Esophagus squamous epithelium (tissue), 5 donors: Measurements from ENCODE around the gene UPP2. TPM values are rescaled to one million over a fixed set of nuclear protein-coding genes. Genes with fewer than 3 reads are reported as not detected.

Experiments
- DNase-seq: peaks from one replicate; lab custom pipeline; 2025; lab: John Stamatoyannopoulos, UW
- H3K27ac ChIP-seq, 4 donors: fragments of 200-600 bp; sonication (generic); one replicate each; pipeline ENCODE4 v1.5.1; 2016 to 2019; ENCODE audit warnings: mild to moderate bottlenecking in 1 of 4
- H3K27me3 ChIP-seq, 4 donors: fragments of 200-600 bp; sonication (generic); 1 replicate in 3 of 4; 2 replicates in 1 of 4; pipeline versions ENCODE4 v1.5.1 to v1.6.0; 2017 to 2021; ENCODE audit warnings: antibody characterized with exemption in 1 of 4
- H3K36me3 ChIP-seq, 3 donors: fragments of 200-600 bp; sonication (generic); one replicate each; pipeline ENCODE4 v1.5.1; 2016 to 2019
- H3K4me1 ChIP-seq, 3 donors: fragments of 200-600 bp; sonication (generic); one replicate each; pipeline ENCODE4 v1.5.1; 2017 to 2019
- H3K4me3 ChIP-seq, 4 donors: fragments of 200-600 bp; sonication (generic); 1 replicate in 3 of 4; 2 replicates in 1 of 4; pipeline ENCODE4 v1.5.1; 2016 to 2019; ENCODE audit warnings: mild to moderate bottlenecking in 2 of 4, moderate library complexity in 1 of 4
- H3K9me3 ChIP-seq, 3 donors: fragments of 200-600 bp; sonication (generic); one replicate each; pipeline ENCODE4 v1.5.1; 2016 to 2019
- POLR2A ChIP-seq, 4 donors: fragments of 450-650 bp; IDR thresholded peaks; one replicate each; pipeline ENCODE4 v1.6.1; 2017; ENCODE audit warnings: antibody characterized with exemption in 4 of 4, mild to moderate bottlenecking in 4 of 4, moderate library complexity in 3 of 4
- WGBS, 2 donors: methylation state at CpG; one replicate each; pipeline ENCODE4 v1.1.5; 2018; 5-methylcytosine and 5-hydroxymethylcytosine counted together
- intact Hi-C: fragments of 100-400 bp; cut with DNase I; formaldehyde crosslinking; loops from one replicate; pipeline ENCODE4 v1.15.0; 2022
- total RNA-seq, 4 donors: library from RNA; depleted of rRNA; stranded (reverse); fragments of >200 nt; gene quantifications; one replicate each; pipeline ENCODE4 v1.1.0, GENCODE V29; 2016
- TF ChIP-seq, protein P1 (sequence below), 6 experiments: fragments of 450-650 bp in 4 of 6; fragments of 200-600 bp in 2 of 6; sonication (generic) in 2 of 6; IDR thresholded peaks; one replicate each; pipeline ENCODE4 v1.5.1; 2016 to 2019; ENCODE audit warnings: antibody characterized with exemption in 6 of 6, mild to moderate bottlenecking in 4 of 6, moderate library complexity in 4 of 6
- donor health status: DM: yes; HTN: yes; CAD: no.

UPP2 gene
- total RNA-seq, 4 donors from 2014 or later: not detected

DNA sequence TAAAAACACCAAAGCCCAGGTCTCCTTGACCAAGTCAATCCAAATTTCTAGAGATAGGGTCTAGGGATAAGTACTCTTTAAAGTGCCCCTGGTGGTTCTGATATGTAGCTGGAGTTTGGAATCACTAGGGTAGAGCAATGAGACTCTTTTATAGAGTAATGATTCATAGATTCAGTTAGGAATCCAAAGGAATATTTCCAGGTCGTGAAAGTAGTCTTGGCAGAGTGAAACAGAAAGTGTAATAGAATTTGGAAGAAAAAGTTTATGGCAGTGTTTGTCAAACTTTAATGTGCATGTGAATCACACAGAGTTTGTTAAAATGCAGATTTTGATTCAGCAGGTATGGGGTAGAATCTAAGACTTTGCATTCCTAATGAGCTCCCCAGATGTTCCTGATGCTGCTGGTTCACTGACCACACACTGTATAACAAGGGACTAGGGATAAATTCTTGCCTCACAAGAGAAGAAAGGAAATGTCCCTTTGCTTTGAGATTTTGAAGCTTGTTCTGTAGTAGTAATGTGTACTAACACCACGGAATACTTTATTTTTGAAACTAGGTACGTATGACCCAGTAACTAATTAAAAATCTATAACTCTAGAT is 1.8 kb downstream of the UPP2 start:
- no peaks in the 10 kb centered on the region for H3K9me3 ChIP-seq
- no peaks in the 10 kb centered on the region for H3K36me3 ChIP-seq
- no peak for TF ChIP-seq POLR2A (IDR thresholded peaks at IDR 0.05)
- TF ChIP-seq, protein P1, sequence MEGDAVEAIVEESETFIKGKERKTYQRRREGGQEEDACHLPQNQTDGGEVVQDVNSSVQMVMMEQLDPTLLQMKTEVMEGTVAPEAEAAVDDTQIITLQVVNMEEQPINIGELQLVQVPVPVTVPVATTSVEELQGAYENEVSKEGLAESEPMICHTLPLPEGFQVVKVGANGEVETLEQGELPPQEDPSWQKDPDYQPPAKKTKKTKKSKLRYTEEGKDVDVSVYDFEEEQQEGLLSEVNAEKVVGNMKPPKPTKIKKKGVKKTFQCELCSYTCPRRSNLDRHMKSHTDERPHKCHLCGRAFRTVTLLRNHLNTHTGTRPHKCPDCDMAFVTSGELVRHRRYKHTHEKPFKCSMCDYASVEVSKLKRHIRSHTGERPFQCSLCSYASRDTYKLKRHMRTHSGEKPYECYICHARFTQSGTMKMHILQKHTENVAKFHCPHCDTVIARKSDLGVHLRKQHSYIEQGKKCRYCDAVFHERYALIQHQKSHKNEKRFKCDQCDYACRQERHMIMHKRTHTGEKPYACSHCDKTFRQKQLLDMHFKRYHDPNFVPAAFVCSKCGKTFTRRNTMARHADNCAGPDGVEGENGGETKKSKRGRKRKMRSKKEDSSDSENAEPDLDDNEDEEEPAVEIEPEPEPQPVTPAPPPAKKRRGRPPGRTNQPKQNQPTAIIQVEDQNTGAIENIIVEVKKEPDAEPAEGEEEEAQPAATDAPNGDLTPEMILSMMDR (IDR thresholded peaks at IDR 0.05): no peak
- DNase-seq: no peak
- intact Hi-C loops: no loop called here
- H3K4me1 ChIP-seq: no peaks in the 10 kb centered on the region
- H3K4me3 ChIP-seq: no peak overlapping the region
- H3K27me3 ChIP-seq: no peaks in the 10 kb centered on the region
- WGBS, 2 donors: 58 to 68% methylated on average over 3 of the region's 3 CpGs
- H3K27ac ChIP-seq: no peak overlapping the region

DNA sequence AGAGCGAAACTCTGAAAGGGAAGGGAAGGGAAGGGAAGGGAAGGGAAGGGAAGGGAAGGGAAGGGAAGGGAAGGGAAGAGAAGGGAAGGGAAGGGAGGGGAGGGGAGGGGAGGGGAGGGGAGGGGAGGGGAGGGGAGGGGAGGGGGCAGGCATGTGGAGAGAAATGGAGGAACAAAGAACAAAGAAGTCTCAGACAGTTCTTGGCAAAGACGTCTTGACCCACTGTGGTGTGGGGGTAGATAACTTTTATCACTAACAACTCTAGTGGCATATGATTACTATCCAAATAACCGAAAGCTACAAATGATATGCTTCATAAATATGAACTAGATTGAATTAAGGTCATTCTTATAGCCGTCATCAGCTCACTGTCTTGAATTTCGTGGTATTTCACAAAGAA is 3.2 kb downstream of the UPP2 start:
- Histone ChIP-seq H3K4me1 (no peaks in the 10 kb centered on the region), H3K27me3 (no peaks in the 10 kb centered on the region), H3K9me3 (no peaks in the 10 kb centered on the region), H3K27ac (no peak overlapping the region), H3K36me3 (no peaks in the 10 kb centered on the region), H3K4me3 (no peak overlapping the region)
- DNase-seq: no peak
- WGBS, 2 donors: 74 to 90% methylated on average over 4 to 5 of the region's 5 CpGs
- intact Hi-C loops: no loop called here
- TF ChIP-seq, protein P1 (IDR thresholded peaks at IDR 0.05): no peak
- TF ChIP-seq POLR2A (IDR thresholded peaks at IDR 0.05): no peak

DNA sequence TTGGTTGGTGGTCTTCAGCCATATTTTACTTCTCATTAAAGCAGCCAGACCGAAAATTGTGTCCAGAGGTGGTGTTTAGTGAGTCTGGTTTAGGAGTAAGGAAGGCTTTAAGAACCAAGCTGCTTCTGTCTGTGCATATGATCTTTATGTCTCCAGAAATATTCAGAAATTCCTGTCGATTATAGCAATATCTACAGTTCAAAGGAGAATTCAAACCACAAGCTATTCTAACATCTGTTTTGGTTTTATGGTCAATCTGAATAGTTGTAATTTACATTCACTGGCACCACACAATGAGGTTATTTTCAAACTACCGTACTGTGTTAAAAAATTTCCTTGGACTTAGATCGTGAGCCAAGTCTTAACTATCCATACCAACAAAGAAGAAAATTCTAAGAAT is 11.3 kb downstream of the UPP2 start:
- no peaks in the 10 kb centered on the region for H3K27me3 ChIP-seq
- no peaks in the 10 kb centered on the region for H3K4me1 ChIP-seq
- WGBS, 2 donors: 79 to 81% methylated on average over 4 of the region's 4 CpGs
- no peak overlapping the region for H3K4me3 ChIP-seq
- H3K9me3 ChIP-seq: no peaks in the 10 kb centered on the region
- DNase-seq: no peak
- H3K27ac ChIP-seq: no peak overlapping the region
- H3K36me3 ChIP-seq: no peaks in the 10 kb centered on the region
- TF ChIP-seq, protein P1 (IDR thresholded peaks at IDR 0.05): no peak
- TF ChIP-seq POLR2A (IDR thresholded peaks at IDR 0.05): no peak
- intact Hi-C loops: no loop called here

DNA sequence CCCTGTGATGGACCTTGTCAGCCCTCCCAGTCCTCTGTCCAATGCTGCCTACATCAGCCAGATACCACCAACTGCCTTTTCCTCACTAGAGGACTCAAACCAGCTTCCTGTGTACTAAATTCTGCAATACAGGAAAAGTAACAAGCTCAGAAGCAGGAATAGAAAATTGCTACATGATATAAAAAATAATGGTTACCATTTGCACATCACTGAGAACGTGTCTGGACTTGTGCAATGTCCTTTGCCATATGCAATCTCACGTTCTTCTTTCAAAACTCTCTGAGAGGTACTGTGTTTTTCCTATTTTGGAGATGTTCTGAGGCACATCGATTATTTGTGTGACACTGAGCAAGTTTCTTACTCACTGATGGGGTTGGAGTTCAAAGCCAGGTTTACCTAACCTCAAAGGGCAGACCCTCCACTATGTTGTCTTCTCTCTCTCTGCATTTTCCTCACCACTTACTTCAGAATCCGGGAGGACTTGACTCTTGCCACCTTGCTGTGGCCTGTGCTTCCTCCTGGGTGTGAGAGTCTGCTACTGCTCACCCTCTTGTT is 12.1 kb downstream of the UPP2 start:
- intact Hi-C loops: no loop called here
- no peak overlapping the region for H3K4me3 ChIP-seq
- no peaks in the 10 kb centered on the region for H3K4me1 ChIP-seq
- DNase-seq: no peak
- H3K27ac ChIP-seq: no peak overlapping the region
- no peaks in the 10 kb centered on the region for H3K9me3 ChIP-seq
- no peaks in the 10 kb centered on the region for H3K27me3 ChIP-seq
- 45 to 54% methylated on average over 4 of the region's 4 CpGs for WGBS, 2 donors
- no peaks in the 10 kb centered on the region for H3K36me3 ChIP-seq
- TF ChIP-seq, protein P1 (IDR thresholded peaks at IDR 0.05): no peak
- no peak for TF ChIP-seq POLR2A (IDR thresholded peaks at IDR 0.05)

DNA sequence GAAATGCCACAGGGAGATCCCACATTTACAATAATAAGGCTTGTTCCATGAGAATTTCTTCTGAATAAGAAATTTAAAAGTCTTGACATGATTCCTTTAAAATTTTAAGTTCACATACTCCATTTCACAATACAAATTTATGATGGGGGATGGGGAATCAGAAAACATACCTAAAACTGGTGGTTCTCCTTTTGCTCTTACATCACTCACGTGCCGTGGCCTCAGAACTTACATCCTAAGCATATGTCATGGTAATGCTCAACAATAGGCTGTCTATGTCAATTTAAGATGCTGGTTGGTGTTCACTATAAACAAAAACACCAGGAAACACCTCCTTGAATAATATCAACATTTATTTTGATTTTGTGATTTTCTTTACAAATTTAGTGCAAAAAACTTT is 12.8 kb downstream of the UPP2 start:
- intact Hi-C loops: no loop called here
- Histone ChIP-seq H3K36me3 (no peaks in the 10 kb centered on the region), H3K27me3 (no peaks in the 10 kb centered on the region), H3K27ac (no peak overlapping the region), H3K4me3 (no peak overlapping the region), H3K9me3 (no peaks in the 10 kb centered on the region), H3K4me1 (no peaks in the 10 kb centered on the region)
- TF ChIP-seq, protein P1 (IDR thresholded peaks at IDR 0.05): no peak
- no peak for TF ChIP-seq POLR2A (IDR thresholded peaks at IDR 0.05)
- WGBS, 2 donors: 38 to 45% methylated on average over 2 of the region's 2 CpGs
- no peak for DNase-seq
